A549 (cell line): Measurements from ENCODE around the gene MARCHF6. TPM values are rescaled to one million over a fixed set of nuclear protein-coding genes. Genes with fewer than 3 reads are reported as not detected.
A peak's percentile ranks its signal among the peaks of the same experiment; 100 is the strongest.

Source experiments
- ATAC-seq, 2 experiments: fragments of 200-7000 bp in 1 of 2; fragments of >200 bp in 1 of 2; cut with Nextera tagmentation in 1 of 2; cut with Tn5 transposase in 1 of 2; 3 replicates each; pipeline versions ENCODE4 v1.8.0 to v1.9.1; 2018 to 2020; ENCODE audit warnings: mild to moderate bottlenecking in 1 of 2, moderate library complexity in 1 of 2
- CTCF ChIA-PET: fragments of 300-600 bp; sonication (Branson Sonifier 250); formaldehyde crosslinking; extraction: SDS; loops from one replicate; lab custom pipeline; 2021; ENCODE audit warnings: antibody characterized with exemption, inconsistent platforms; lab: Yijun Ruan, JAX
- POLR2A ChIA-PET: fragments of 350-600 bp; formaldehyde crosslinking; extraction: SDS; loops from one replicate; lab custom pipeline; 2021; ENCODE audit warnings: antibody characterized with exemption, inconsistent platforms; lab: Yijun Ruan, JAX
- DNase-seq, 2 experiments: peaks; one replicate each; pipeline versions ENCODE4 v3.0.0 to v3.0.0-alpha.2; 2011 to 2016; ENCODE audit warnings: low read depth in 1 of 2, low spot score in 1 of 2
- FAIRE-seq: peaks from 2 replicates; lab custom pipeline; 2011; peaks lifted over from hg19 to GRCh38; lab: Jason Lieb, UNC
- H3K27ac ChIP-seq, 2 experiments: fragments of >200 bp; sonication (Bioruptor Twin); formaldehyde crosslinking; 3 replicates each; pipeline ENCODE4 v1.5.1; 2016 to 2017
- H3K4me1 ChIP-seq: fragments of >200 bp; sonication (Bioruptor Twin); formaldehyde crosslinking; 3 replicates; pipeline ENCODE4 v1.6.1; 2016
- H3K4me2 ChIP-seq: fragments of >200 bp; sonication (Bioruptor Twin); formaldehyde crosslinking; 3 replicates; pipeline ENCODE4 v1.6.1; 2016
- H3K4me3 ChIP-seq: fragments of >200 bp; sonication (Bioruptor Twin); formaldehyde crosslinking; 3 replicates; pipeline ENCODE4 v1.5.1; 2016
- H3K9me3 ChIP-seq: fragments of >200 bp; sonication (Bioruptor Twin); formaldehyde crosslinking; 3 replicates; pipeline ENCODE4 v1.6.1; 2016
- BHLHE40 ChIP-seq: IDR thresholded peaks from 2 replicates; pipeline ENCODE4 v1.6.1; 2012; ENCODE audit warnings: low read depth, low read length, inconsistent platforms
- CBX2 ChIP-seq: fragments of 200-600 bp; sonication (generic); IDR thresholded peaks from 2 replicates; pipeline ENCODE4 v1.6.1; 2016; ENCODE audit warnings: low read depth, mild to moderate bottlenecking, borderline replicate concordance
- CEBPB ChIP-seq, 2 experiments: fragments of >200 bp in 1 of 2; sonication (Bioruptor Twin) in 1 of 2; formaldehyde crosslinking in 1 of 2; IDR thresholded peaks; 2 replicates each; pipeline ENCODE4 v1.6.1; 2012 to 2016
- CHD4 ChIP-seq: fragments of 200-600 bp; sonication (generic); IDR thresholded peaks from 2 replicates; pipeline ENCODE4 v1.6.1; 2016; ENCODE audit warnings: antibody characterized with exemption, mild to moderate bottlenecking, borderline replicate concordance
- E2F6 ChIP-seq: IDR thresholded peaks from 2 replicates; pipeline ENCODE4 v1.6.1; 2012; ENCODE audit warnings: low read depth, borderline replicate concordance
- EHF ChIP-seq: fragments of 250-450 bp; sonication (Bioruptor Pico); IDR thresholded peaks from 2 replicates; pipeline ENCODE4 v1.5.0; 2020; ENCODE audit warnings: mild to moderate bottlenecking
- EHMT2 ChIP-seq: fragments of 200-600 bp; sonication (generic); IDR thresholded peaks from 2 replicates; pipeline ENCODE4 v1.6.1; 2016; ENCODE audit warnings: antibody characterized with exemption, low read depth, mild to moderate bottlenecking, moderate library complexity
- FOSB ChIP-seq: fragments of 250-450 bp; sonication (Bioruptor Pico); IDR thresholded peaks from 2 replicates; pipeline ENCODE4 v1.5.0; 2020; ENCODE audit warnings: mild to moderate bottlenecking, moderate library complexity
- FOXS1 ChIP-seq: fragments of 250-450 bp; sonication (Bioruptor Pico); IDR thresholded peaks from 2 replicates; pipeline ENCODE4 v1.5.0; 2020; ENCODE audit warnings: mild to moderate bottlenecking, moderate library complexity
- GATA3 ChIP-seq: IDR thresholded peaks from 2 replicates; pipeline ENCODE4 v1.6.1; 2012; ENCODE audit warnings: borderline replicate concordance
- HES2 ChIP-seq: fragments of >200 bp; sonication (Bioruptor Twin); formaldehyde crosslinking; IDR thresholded peaks from 2 replicates; pipeline ENCODE4 v1.6.1; 2016
- HOXA7 ChIP-seq: fragments of 250-450 bp; sonication (Bioruptor Pico); IDR thresholded peaks from 2 replicates; pipeline ENCODE4 v1.5.0; 2020; ENCODE audit warnings: mild to moderate bottlenecking, moderate library complexity
- HOXB13 ChIP-seq: fragments of 250-450 bp; sonication (Bioruptor Pico); IDR thresholded peaks from 2 replicates; pipeline ENCODE4 v1.5.0; 2020; ENCODE audit warnings: low read depth, mild to moderate bottlenecking, moderate library complexity
- JUNB ChIP-seq: fragments of >200 bp; sonication (Bioruptor Twin); formaldehyde crosslinking; IDR thresholded peaks from 2 replicates; pipeline ENCODE4 v1.6.1; 2016
- KDM1A ChIP-seq: fragments of 200-600 bp; sonication (generic); IDR thresholded peaks from 2 replicates; pipeline ENCODE4 v1.6.1; 2016; ENCODE audit warnings: low read depth, mild to moderate bottlenecking
- KDM5A ChIP-seq: fragments of 200-600 bp; sonication (generic); IDR thresholded peaks from 2 replicates; pipeline ENCODE4 v1.6.1; 2016; ENCODE audit warnings: antibody characterized with exemption, mild to moderate bottlenecking
- MAFK ChIP-seq: fragments of 450-650 bp; IDR thresholded peaks from 2 replicates; pipeline ENCODE4 v1.6.1; 2014; ENCODE audit not compliant: partially characterized antibody
- MAZ ChIP-seq: fragments of 150-350 bp; IDR thresholded peaks from 2 replicates; pipeline ENCODE4 v1.6.1; 2014; ENCODE audit warnings: antibody characterized with exemption, low read depth, low read length, borderline replicate concordance
- NFE2L2 ChIP-seq: fragments of 150-350 bp; conservative IDR thresholded peaks from 2 replicates; pipeline ENCODE4 v1.6.1; 2014; ENCODE audit warnings: low read length
- NPAS2 ChIP-seq: fragments of 250-450 bp; sonication (Bioruptor Pico); IDR thresholded peaks from 2 replicates; pipeline ENCODE4 v1.8.0; 2022; ENCODE audit warnings: mild to moderate bottlenecking, moderate library complexity, borderline replicate concordance
- NR3C1 ChIP-seq: fragments of >200 bp; sonication (Bioruptor Twin); formaldehyde crosslinking; IDR thresholded peaks from 3 replicates; pipeline ENCODE4 v1.6.1; 2017
- POLR2A ChIP-seq: IDR thresholded peaks from 2 replicates; pipeline ENCODE4 v1.6.1; 2012; ENCODE audit warnings: mild to moderate bottlenecking, low read length
- RAD21 ChIP-seq, 2 experiments: fragments of >200 bp in 1 of 2; sonication (Bioruptor Twin) in 1 of 2; formaldehyde crosslinking in 1 of 2; IDR thresholded peaks in 1 of 2; conservative IDR thresholded peaks in 1 of 2; 2 replicates in 1 of 2; 3 replicates in 1 of 2; pipeline ENCODE4 v1.6.1; 2012 to 2018; ENCODE audit warnings: inconsistent platforms in 1 of 2
- RARB ChIP-seq: fragments of 250-450 bp; sonication (Bioruptor Pico); IDR thresholded peaks from 2 replicates; pipeline ENCODE4 v1.8.0; 2021; ENCODE audit warnings: mild to moderate bottlenecking, moderate library complexity
- SMC3 ChIP-seq: fragments of >200 bp; sonication (Bioruptor Twin); formaldehyde crosslinking; IDR thresholded peaks from 3 replicates; pipeline ENCODE4 v1.6.1; 2018; ENCODE audit warnings: inconsistent platforms
- WGBS: methylation state at CpG from one replicate; pipeline ENCODE4 v1.1.6; 2017; ENCODE audit errors: missing lambda C conversion rate; 5-methylcytosine and 5-hydroxymethylcytosine counted together
- polyA plus RNA-seq, 4 experiments: library from polyadenylated mRNA; depleted of rRNA in 3 of 4; stranded (reverse); fragments of >200 nt; fragmentation: RNase III in 1 of 4; extraction: RNeasy Plus Mini Kit Qiagen cat#74134 plus additional on column Dnase treatment in 1 of 4; gene quantifications; 2 replicates in 3 of 4; 3 replicates in 1 of 4; pipeline ENCODE4 v1.2.3, GENCODE V29; 2011 to 2017
- TF ChIP-seq, protein P1 (sequence below): fragments of 150-350 bp; IDR thresholded peaks from 2 replicates; pipeline ENCODE4 v1.6.1; 2014; ENCODE audit warnings: low read depth, mild to moderate bottlenecking, low read length
- TF ChIP-seq, protein P2 (sequence below): fragments of 250-450 bp; sonication (Bioruptor Pico); IDR thresholded peaks from 2 replicates; pipeline ENCODE4 v1.5.0; 2021; ENCODE audit warnings: mild to moderate bottlenecking, moderate library complexity, borderline replicate concordance
- TF ChIP-seq, protein P3 (sequence below): IDR thresholded peaks from 2 replicates; pipeline ENCODE4 v1.6.1; 2012
- TF ChIP-seq, protein P4 (sequence below): fragments of 250-450 bp; sonication (Bioruptor Pico); IDR thresholded peaks from 2 replicates; pipeline ENCODE4 v1.5.0; 2020; ENCODE audit warnings: low read depth, mild to moderate bottlenecking, moderate library complexity

Gene MARCHF6
- polyA plus RNA-seq, 2 of the 4 experiments (the other 2 are of a cell fraction), result 48.7 to 119 TPM

DNA sequence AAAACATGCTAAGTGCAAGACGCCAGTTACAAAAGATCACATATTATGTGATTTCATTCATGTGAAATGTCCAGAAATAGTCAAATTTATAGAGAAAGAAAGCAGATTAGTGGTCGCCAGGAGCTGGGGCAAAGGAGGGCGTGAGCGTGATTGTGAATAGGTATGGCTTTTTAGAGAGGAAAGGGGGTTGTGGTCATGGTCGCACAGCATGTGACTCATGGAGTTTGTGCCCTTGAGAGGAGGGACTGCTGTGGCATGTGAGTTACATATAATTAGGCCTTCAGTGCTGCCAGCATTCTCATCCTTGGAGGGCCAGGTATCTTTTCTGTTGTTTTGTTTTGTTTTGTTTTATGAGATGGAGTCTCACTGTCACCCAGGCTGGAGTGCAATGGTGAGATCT, 21.2 kb upstream of the MARCHF6 start:
- H3K27ac ChIP-seq, result no peak overlapping the region
- DNase-seq, result no peak
- ATAC-seq, result no peak
- WGBS, result 88% methylated on average over 5 of the region's 5 CpGs
- CTCF ChIA-PET, result no interaction called here
- POLR2A ChIA-PET, result interaction anchor here (4.0 kb wide), 1 partner anchor 21 kb away, joined by 19 read pairs; the partner anchor contains the start of gene MARCHF6
- H3K4me2 ChIP-seq, result no peak overlapping the region
- no peak for FAIRE-seq
- no peak overlapping the region for H3K4me3 ChIP-seq
- H3K4me1 ChIP-seq, result peaks cover 22% of the 10 kb centered on the region; the same call in 2 of the 3 replicates
- TF ChIP-seq GATA3 (no peak), HOXB13 (CRISPR knock-in tag) (no peak), NR3C1 (no peak), MAZ (no peak), EHMT2 (no peak), HOXA7 (CRISPR knock-in tag) (no peak), NFE2L2 (no peak), BHLHE40 (no peak), CHD4 (no peak), KDM5A (no peak), JUNB (no peak), CEBPB (IDR thresholded peaks at IDR 0.05) (no peak), E2F6 (no peak), HES2 (no peak), RARB (no peak)
- TF ChIP-seq, protein P1, sequence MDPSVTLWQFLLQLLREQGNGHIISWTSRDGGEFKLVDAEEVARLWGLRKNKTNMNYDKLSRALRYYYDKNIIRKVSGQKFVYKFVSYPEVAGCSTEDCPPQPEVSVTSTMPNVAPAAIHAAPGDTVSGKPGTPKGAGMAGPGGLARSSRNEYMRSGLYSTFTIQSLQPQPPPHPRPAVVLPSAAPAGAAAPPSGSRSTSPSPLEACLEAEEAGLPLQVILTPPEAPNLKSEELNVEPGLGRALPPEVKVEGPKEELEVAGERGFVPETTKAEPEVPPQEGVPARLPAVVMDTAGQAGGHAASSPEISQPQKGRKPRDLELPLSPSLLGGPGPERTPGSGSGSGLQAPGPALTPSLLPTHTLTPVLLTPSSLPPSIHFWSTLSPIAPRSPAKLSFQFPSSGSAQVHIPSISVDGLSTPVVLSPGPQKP, result no peak
- no peaks in the 10 kb centered on the region for H3K9me3 ChIP-seq

DNA sequence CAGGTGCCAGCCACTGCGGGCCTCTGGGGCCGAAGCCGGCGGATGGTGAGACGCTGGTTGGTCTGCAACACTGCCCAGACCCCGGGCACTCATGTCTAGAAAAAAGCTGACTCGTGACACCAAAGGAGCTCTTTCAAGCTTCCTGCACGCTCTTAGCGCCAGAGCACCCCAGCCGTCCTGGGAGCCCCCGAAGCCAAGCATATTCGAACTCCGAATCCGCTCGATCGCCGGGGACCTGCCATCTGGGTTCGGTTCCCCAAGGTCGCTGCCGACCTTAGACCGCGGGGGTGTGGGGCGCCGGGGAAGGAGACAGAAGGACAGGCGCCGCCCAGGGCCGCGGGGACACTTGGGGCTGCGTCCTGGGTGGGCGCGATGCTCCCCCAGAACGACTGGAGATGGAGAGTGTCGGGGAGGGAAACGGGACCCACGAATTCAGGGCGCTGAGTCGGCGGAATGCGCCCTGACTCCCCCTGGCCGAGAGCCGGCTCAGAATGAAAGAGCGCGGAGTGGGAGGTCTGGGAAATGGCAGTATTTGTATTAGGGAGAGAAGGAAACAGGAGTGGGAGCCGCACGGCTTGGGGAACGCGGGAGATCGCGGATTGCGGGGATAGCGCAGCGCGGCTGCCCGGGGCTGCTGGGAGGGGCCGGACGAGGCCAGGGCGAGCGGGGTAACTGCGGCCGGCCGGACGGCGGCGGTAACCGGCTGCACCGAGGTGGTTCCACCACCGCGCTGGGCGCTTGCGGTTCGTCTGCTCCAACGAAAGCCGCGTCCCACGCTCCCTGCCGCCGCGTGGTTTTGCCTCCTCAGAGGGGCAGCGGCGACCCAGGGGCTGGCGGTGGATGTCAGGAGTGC, 20.1 kb upstream of the MARCHF6 start:
- peaks cover 22% of the 10 kb centered on the region; the same call in 2 of the 3 replicates for H3K4me1 ChIP-seq
- TF ChIP-seq RAD21 (conservative IDR thresholded peaks at IDR 0.05 in 1 of 2, IDR thresholded peaks at IDR 0.05 in 1 of 2) (no peak; a peak in 1 of 5 replicates), SMC3 (0 out of 3 replicates have a peak, but pooled peaks have one; percentile 7), MAFK (peak; percentile 84)
- DNase-seq, result peak; percentile 29 to 48
- peak overlapping the region; percentile 71 for H3K4me2 ChIP-seq
- CTCF ChIA-PET, result interaction anchor here (1.0 kb wide), 1 partner anchor 20 kb away, joined by 3 read pairs; no protein-coding TSS in a partner anchor
- no peaks in the 10 kb centered on the region for H3K9me3 ChIP-seq
- FAIRE-seq, result no peak
- POLR2A ChIA-PET, result interaction anchor here (1.8 kb wide), 1 partner anchor 20 kb away, joined by 5 read pairs; the partner anchor contains the start of gene MARCHF6
- peak overlapping the region; percentile 67 for H3K4me3 ChIP-seq
- peak overlapping the region; percentile 73 to 91 for H3K27ac ChIP-seq
- 4% methylated on average over 62 of the region's 81 CpGs for WGBS
- ATAC-seq, result peak; percentile 90 to 93

- Histone ChIP-seq H3K27ac (no peak overlapping the region), H3K4me1 (peaks cover 17% of the 10 kb centered on the region; the same call in 2 of the 3 replicates), H3K4me3 (no peak overlapping the region), H3K4me2 (no peak overlapping the region), H3K9me3 (no peaks in the 10 kb centered on the region)
- no peak for FAIRE-seq
- ChIA-PET CTCF (interaction anchor here (0.8 kb wide), 1 partner anchor 27 kb away, joined by 3 read pairs; no protein-coding TSS in a partner anchor), POLR2A (interaction anchor here (1.8 kb wide), 1 partner anchor 18 kb away, joined by 5 read pairs; the partner anchor contains the start of gene MARCHF6)
- WGBS, result 87% methylated on average over 5 of the region's 5 CpGs
- DNase-seq, result no peak
- no peak for ATAC-seq
- TF ChIP-seq, protein P2, sequence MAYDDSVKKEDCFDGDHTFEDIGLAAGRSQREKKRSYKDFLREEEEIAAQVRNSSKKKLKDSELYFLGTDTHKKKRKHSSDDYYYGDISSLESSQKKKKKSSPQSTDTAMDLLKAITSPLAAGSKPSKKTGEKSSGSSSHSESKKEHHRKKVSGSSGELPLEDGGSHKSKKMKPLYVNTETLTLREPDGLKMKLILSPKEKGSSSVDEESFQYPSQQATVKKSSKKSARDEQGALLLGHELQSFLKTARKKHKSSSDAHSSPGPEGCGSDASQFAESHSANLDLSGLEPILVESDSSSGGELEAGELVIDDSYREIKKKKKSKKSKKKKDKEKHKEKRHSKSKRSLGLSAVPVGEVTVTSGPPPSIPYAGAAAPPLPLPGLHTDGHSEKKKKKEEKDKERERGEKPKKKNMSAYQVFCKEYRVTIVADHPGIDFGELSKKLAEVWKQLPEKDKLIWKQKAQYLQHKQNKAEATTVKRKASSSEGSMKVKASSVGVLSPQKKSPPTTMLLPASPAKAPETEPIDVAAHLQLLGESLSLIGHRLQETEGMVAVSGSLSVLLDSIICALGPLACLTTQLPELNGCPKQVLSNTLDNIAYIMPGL (CRISPR knock-in tag), result no peak
- TF ChIP-seq SMC3, result no peak
- TF ChIP-seq POLR2A, result no peak
- TF ChIP-seq BHLHE40, result no peak
- no peak for TF ChIP-seq NPAS2
- TF ChIP-seq CBX2, result no peak
- TF ChIP-seq, protein P3, sequence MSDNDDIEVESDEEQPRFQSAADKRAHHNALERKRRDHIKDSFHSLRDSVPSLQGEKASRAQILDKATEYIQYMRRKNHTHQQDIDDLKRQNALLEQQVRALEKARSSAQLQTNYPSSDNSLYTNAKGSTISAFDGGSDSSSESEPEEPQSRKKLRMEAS, result no peak
- no peak for TF ChIP-seq EHF (CRISPR knock-in tag)
- no peak for TF ChIP-seq FOXS1
- TF ChIP-seq, protein P4, sequence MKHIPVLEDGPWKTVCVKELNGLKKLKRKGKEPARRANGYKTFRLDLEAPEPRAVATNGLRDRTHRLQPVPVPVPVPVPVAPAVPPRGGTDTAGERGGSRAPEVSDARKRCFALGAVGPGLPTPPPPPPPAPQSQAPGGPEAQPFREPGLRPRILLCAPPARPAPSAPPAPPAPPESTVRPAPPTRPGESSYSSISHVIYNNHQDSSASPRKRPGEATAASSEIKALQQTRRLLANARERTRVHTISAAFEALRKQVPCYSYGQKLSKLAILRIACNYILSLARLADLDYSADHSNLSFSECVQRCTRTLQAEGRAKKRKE, result no peak
- no peak for TF ChIP-seq KDM1A
- no peak for TF ChIP-seq FOSB
Observed at GRCh38 chr5:10334831-10335230, 18.7 kb upstream of the MARCHF6 start.
